HG03196 (cell line): ENCODE data around the gene RNU7-1.

Source experiments
- ATAC-seq: cut with Tn5 transposase; IDR thresholded peaks from one replicate; pipeline ENCODE4 v1.9.1; 2021; ENCODE audit not compliant: unreplicated experiment

Gene RNU7-1

DNA sequence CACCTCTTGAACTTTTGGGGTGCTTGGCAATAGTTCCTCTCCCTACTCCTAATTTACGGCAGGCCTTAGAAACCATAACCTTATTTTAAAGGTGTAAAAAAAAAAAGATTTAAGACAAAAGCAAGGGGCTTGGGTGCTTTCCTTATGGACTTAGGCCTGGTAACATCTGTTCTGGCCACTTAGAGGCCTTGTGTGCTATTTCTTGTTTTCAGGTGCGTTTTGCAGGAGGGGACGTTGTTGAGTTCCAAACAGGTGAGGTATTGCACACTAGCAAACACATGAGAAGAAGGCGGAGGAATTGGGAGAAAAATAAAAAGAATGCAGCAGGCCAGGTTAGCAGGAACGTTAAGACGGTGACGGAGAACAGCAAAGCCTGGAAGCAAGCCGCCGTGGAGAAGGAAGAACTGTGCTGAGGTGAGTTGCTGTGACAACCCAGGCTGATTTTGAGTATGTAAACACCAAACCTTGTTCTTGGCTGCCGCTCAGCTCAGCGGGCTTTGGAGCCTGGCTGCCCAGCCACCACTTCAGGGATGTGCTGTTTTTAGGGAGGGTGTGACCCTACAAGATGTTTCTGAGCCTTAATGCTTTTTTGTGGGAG is 44.4 kb downstream of the RNU7-1 start:
- no peak for ATAC-seq
